Mesenchymal stem cell (in vitro differentiated cells and primary cell): ENCODE data around the gene ASTN2.

Source experiments
- DNase-seq: peaks from one replicate; pipeline ENCODE4 v3.0.0-alpha.2; 2013
- H2AFZ ChIP-seq: one replicate; pipeline ENCODE4 v1.6.1; 2013; ENCODE audit warnings: low read depth, mild to moderate bottlenecking, control low read depth, inconsistent platforms, low read length, moderate library complexity
- H2AK5ac ChIP-seq: 2 replicates; pipeline ENCODE4 v1.6.1; 2013; ENCODE audit warnings: low read length, moderate library complexity, mild to moderate bottlenecking, inconsistent platforms; ENCODE audit not compliant: severe bottlenecking
- H2BK120ac ChIP-seq: one replicate; pipeline ENCODE4 v1.6.1; 2013; ENCODE audit warnings: low read depth, mild to moderate bottlenecking, inconsistent platforms, low read length, moderate library complexity
- H2BK12ac ChIP-seq, 2 experiments: one replicate each; pipeline ENCODE4 v1.6.1; 2013; ENCODE audit warnings: inconsistent platforms in 2 of 2, low read length in 2 of 2, mild to moderate bottlenecking in 2 of 2, moderate library complexity in 2 of 2, control low read depth in 1 of 2
- H2BK15ac ChIP-seq: one replicate; pipeline ENCODE4 v1.6.1; 2013; ENCODE audit warnings: mild to moderate bottlenecking, low read depth, inconsistent platforms; ENCODE audit not compliant: poor library complexity, severe bottlenecking
- H2BK5ac ChIP-seq: 2 replicates; pipeline ENCODE4 v1.6.1; 2013; ENCODE audit warnings: low read depth, mild to moderate bottlenecking, low read length, control low read depth, inconsistent platforms; ENCODE audit not compliant: poor library complexity, severe bottlenecking
- H3K14ac ChIP-seq, 2 experiments: one replicate each; pipeline ENCODE4 v1.6.1; 2013; ENCODE audit warnings: inconsistent platforms in 2 of 2, low read length in 2 of 2, control low read depth in 1 of 2, mild to moderate bottlenecking in 1 of 2, moderate library complexity in 1 of 2
- H3K18ac ChIP-seq, 2 experiments: one replicate each; pipeline ENCODE4 v1.6.1; 2013; ENCODE audit warnings: inconsistent platforms in 2 of 2, low read length in 2 of 2, control low read depth in 1 of 2, low read depth in 1 of 2, mild to moderate bottlenecking in 1 of 2
- H3K23ac ChIP-seq, 2 experiments: one replicate each; pipeline ENCODE4 v1.6.1; 2013; ENCODE audit warnings: inconsistent platforms in 2 of 2, low read length in 2 of 2, mild to moderate bottlenecking in 2 of 2, moderate library complexity in 2 of 2, control low read depth in 1 of 2
- H3K27ac ChIP-seq: 2 replicates; pipeline ENCODE4 v1.5.1; 2013; ENCODE audit warnings: mild to moderate bottlenecking, moderate library complexity, low read length, control low read depth, inconsistent platforms; ENCODE audit not compliant: poor library complexity, severe bottlenecking
- H3K27me3 ChIP-seq, 2 experiments: 2 replicates each; pipeline versions ENCODE4 v1.6.1 to v1.7.0; 2013; ENCODE audit warnings: low read length in 2 of 2, mild to moderate bottlenecking in 2 of 2, moderate library complexity in 2 of 2, control low read depth in 1 of 2, inconsistent platforms in 1 of 2; ENCODE audit not compliant: control insufficient read depth in 1 of 2, insufficient read depth in 1 of 2
- H3K36me3 ChIP-seq, 2 experiments: 2 replicates each; pipeline versions ENCODE4 v1.6.1 to v1.7.0; 2013; ENCODE audit warnings: low read length in 2 of 2, control low read depth in 1 of 2, inconsistent platforms in 1 of 2, low read depth in 1 of 2, mild to moderate bottlenecking in 1 of 2; ENCODE audit not compliant: insufficient read depth in 2 of 2, control insufficient read depth in 1 of 2
- H3K4ac ChIP-seq, 2 experiments: one replicate each; pipeline ENCODE4 v1.6.1; 2013; ENCODE audit warnings: inconsistent platforms in 2 of 2, low read length in 2 of 2, mild to moderate bottlenecking in 2 of 2, moderate library complexity in 2 of 2, control low read depth in 1 of 2, low read depth in 1 of 2
- H3K4me1 ChIP-seq: 2 replicates; pipeline ENCODE4 v1.6.1; 2013; ENCODE audit warnings: low read depth, low read length, control low read depth; ENCODE audit not compliant: control insufficient read depth, insufficient read depth
- H3K4me2 ChIP-seq: 2 replicates; pipeline ENCODE4 v1.6.1; 2013; ENCODE audit warnings: low read length, mild to moderate bottlenecking, inconsistent platforms; ENCODE audit not compliant: poor library complexity, severe bottlenecking
- H3K4me3 ChIP-seq, 2 experiments: 2 replicates each; pipeline versions ENCODE4 v1.5.1 to v1.7.0; 2013; ENCODE audit warnings: low read length in 2 of 2, mild to moderate bottlenecking in 2 of 2, control low read depth in 1 of 2, low read depth in 1 of 2; ENCODE audit not compliant: insufficient read depth in 1 of 2
- H3K79me1 ChIP-seq: replicated peaks from 2 replicates; pipeline ENCODE4 v1.6.1; 2013; ENCODE audit warnings: mild to moderate bottlenecking, control low read depth, low read length, inconsistent platforms; ENCODE audit not compliant: poor library complexity, severe bottlenecking
- H3K9ac ChIP-seq: 2 replicates; pipeline ENCODE4 v1.7.0; 2013; ENCODE audit warnings: mild to moderate bottlenecking, low read length, moderate library complexity
- H3K9me3 ChIP-seq: 2 replicates; pipeline ENCODE4 v1.7.0; 2013; ENCODE audit warnings: mild to moderate bottlenecking, low read length; ENCODE audit not compliant: control insufficient read depth
- H4K8ac ChIP-seq: one replicate; pipeline ENCODE4 v1.6.1; 2013; ENCODE audit warnings: inconsistent platforms, mild to moderate bottlenecking, low read length, moderate library complexity
- H4K91ac ChIP-seq: one replicate; pipeline ENCODE4 v1.6.1; 2013; ENCODE audit warnings: mild to moderate bottlenecking, low read length, inconsistent platforms
- WGBS: methylation state at CpG from one replicate; pipeline ENCODE4 v1.1.7; 2013; ENCODE audit warnings: mixed read lengths; 5-methylcytosine and 5-hydroxymethylcytosine counted together

The ASTN2 gene

GRCh38 chr9:116449949-116450348 lies 964.9 kb downstream of the ASTN2 start:
- H3K4me3 ChIP-seq: no peak overlapping the region
- H3K27me3 ChIP-seq: no peaks in the 10 kb centered on the region
- no peak overlapping the region for H3K18ac ChIP-seq
- H3K4ac ChIP-seq: no peak overlapping the region
- no peaks in the 10 kb centered on the region for H3K79me1 ChIP-seq
- H3K23ac ChIP-seq: no peak overlapping the region
- no peak overlapping the region for H4K8ac ChIP-seq
- no peak for DNase-seq
- H3K4me2 ChIP-seq: no peak overlapping the region
- H2BK15ac ChIP-seq: no peak overlapping the region
- H3K9me3 ChIP-seq: no peaks in the 10 kb centered on the region
- WGBS: 92% methylated on average over 2 of the region's 3 CpGs
- no peak overlapping the region for H2BK5ac ChIP-seq
- peaks cover 0 to 5% of the 10 kb centered on the region in 2 experiments for H3K36me3 ChIP-seq
- no peak overlapping the region for H3K9ac ChIP-seq
- H2AFZ ChIP-seq: no peak overlapping the region
- no peak overlapping the region for H2AK5ac ChIP-seq
- no peak overlapping the region for H3K27ac ChIP-seq
- H4K91ac ChIP-seq: no peak overlapping the region
- H3K4me1 ChIP-seq: peaks cover 8% of the 10 kb centered on the region
- H2BK120ac ChIP-seq: no peak overlapping the region
- no peak overlapping the region for H2BK12ac ChIP-seq
- H3K14ac ChIP-seq: no peak overlapping the region

DNA sequence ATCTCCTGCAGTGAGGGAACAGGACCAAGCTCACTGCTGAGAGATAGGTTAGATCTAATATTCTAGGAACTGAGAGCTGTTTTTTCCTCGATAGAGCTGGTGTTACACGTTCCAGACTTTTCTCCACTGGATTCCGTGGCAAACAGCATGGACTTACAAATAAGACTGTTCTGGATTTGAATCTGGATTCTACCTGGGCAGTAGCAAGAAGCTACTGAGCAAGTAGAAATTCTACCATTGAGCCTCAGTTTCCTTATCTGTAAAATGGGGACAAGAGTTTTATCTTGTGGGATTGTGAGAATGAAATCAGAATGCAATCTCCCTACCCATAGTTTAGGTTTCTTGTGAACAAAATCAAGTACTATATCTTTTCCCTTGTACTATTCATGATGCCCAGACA lies 966.4 kb downstream of the ASTN2 start:
- H3K36me3 ChIP-seq: peaks cover 0 to 9% of the 10 kb centered on the region in 2 experiments
- no peak overlapping the region for H2AK5ac ChIP-seq
- no peak overlapping the region for H2BK120ac ChIP-seq
- no peak overlapping the region for H2BK5ac ChIP-seq
- no peak overlapping the region for H3K27ac ChIP-seq
- H3K9ac ChIP-seq: no peak overlapping the region
- no peaks in the 10 kb centered on the region for H3K27me3 ChIP-seq
- 90% methylated on average over 3 of the region's 3 CpGs for WGBS
- H3K14ac ChIP-seq: no peak overlapping the region
- H3K4ac ChIP-seq: no peak overlapping the region
- H3K18ac ChIP-seq: no peak overlapping the region
- no peak overlapping the region for H4K8ac ChIP-seq
- H2BK15ac ChIP-seq: no peak overlapping the region
- H3K9me3 ChIP-seq: no peaks in the 10 kb centered on the region
- no peak for DNase-seq
- no peaks in the 10 kb centered on the region for H3K79me1 ChIP-seq
- H3K23ac ChIP-seq: no peak overlapping the region
- H3K4me3 ChIP-seq: no peak overlapping the region
- H3K4me2 ChIP-seq: no peak overlapping the region
- peaks cover 8% of the 10 kb centered on the region for H3K4me1 ChIP-seq
- no peak overlapping the region for H2BK12ac ChIP-seq
- no peak overlapping the region for H4K91ac ChIP-seq
- no peak overlapping the region for H2AFZ ChIP-seq

DNA sequence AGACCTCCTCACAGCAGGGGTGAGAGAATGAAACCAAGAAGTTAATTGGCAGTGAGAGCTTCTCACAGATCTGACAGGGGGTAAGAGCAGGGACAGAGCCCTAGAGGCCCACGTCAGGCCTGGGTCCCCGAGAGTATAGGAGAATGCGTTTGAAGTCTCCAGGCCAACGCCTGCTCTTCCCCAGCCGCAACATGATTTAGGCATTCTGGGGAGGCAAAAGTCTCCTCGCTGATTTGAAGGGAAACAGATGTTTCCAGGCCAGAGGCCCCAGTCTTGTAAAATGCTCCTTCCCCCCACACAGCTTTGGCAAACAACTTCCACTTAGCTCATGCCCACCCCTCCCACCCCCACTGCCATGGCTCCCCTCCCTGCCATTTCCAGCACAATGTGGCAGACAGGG lies 966.9 kb downstream of the ASTN2 start:
- no peaks in the 10 kb centered on the region for H3K79me1 ChIP-seq
- no peak overlapping the region for H2BK12ac ChIP-seq
- no peak overlapping the region for H2BK5ac ChIP-seq
- 17% methylated on average over 6 of the region's 6 CpGs for WGBS
- H3K27me3 ChIP-seq: no peaks in the 10 kb centered on the region
- H3K4me1 ChIP-seq: peaks cover 8% of the 10 kb centered on the region
- no peak overlapping the region for H3K23ac ChIP-seq
- H3K4ac ChIP-seq: no peak overlapping the region
- H2BK15ac ChIP-seq: no peak overlapping the region
- no peak overlapping the region for H3K4me3 ChIP-seq
- no peak overlapping the region for H4K91ac ChIP-seq
- H3K27ac ChIP-seq: no peak overlapping the region
- H3K14ac ChIP-seq: no peak overlapping the region
- H3K4me2 ChIP-seq: no peak overlapping the region
- no peak overlapping the region for H3K18ac ChIP-seq
- no peaks in the 10 kb centered on the region for H3K9me3 ChIP-seq
- peak overlapping the region; percentile 38 for H2AK5ac ChIP-seq
- no peak overlapping the region for H4K8ac ChIP-seq
- H2BK120ac ChIP-seq: no peak overlapping the region
- no peak for DNase-seq
- no peak overlapping the region for H3K9ac ChIP-seq
- H2AFZ ChIP-seq: no peak overlapping the region
- H3K36me3 ChIP-seq: peaks cover 0 to 9% of the 10 kb centered on the region in 2 experiments

DNA sequence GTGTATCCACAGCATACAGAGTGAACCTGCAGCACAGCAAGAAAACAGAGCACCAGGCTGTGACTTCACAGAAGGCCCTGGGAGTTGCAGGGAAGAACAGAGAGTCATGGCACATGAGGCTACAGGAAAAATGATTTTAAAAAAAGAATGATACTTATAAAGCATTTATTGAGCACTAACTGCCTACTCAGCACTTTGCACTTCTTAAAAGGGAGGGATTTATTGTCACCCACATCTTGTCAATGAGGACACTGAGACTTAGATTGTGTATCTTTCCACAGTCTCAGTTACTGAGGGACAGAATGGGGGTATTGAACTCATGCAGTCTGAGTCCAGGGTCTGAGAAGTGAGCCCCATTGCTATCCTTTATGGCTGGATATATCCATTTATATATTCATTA lies 972.3 kb downstream of the ASTN2 start:
- Histone ChIP-seq H3K9ac (no peak overlapping the region), H3K4me3 (no peak overlapping the region), H3K18ac (no peak overlapping the region), H2BK5ac (no peak overlapping the region), H3K23ac (no peak overlapping the region), H2BK12ac (no peak overlapping the region), H2AK5ac (no peak overlapping the region), H3K79me1 (no peaks in the 10 kb centered on the region), H3K36me3 (peaks cover 0 to 40% of the 10 kb centered on the region in 2 experiments), H4K8ac (no peak overlapping the region), H2AFZ (no peak overlapping the region), H3K27ac (no peak overlapping the region), H3K4me1 (peaks cover 2% of the 10 kb centered on the region), H3K4ac (no peak overlapping the region), H3K14ac (no peak overlapping the region), H3K27me3 (no peaks in the 10 kb centered on the region), H2BK15ac (no peak overlapping the region), H3K4me2 (no peak overlapping the region), H3K9me3 (no peaks in the 10 kb centered on the region), H2BK120ac (no peak overlapping the region), H4K91ac (no peak overlapping the region)
- DNase-seq: no peak
